Umbilical cord (tissue), 2 donors: ENCODE results near the gene KCNV2. TPM values are rescaled to one million over a fixed set of nuclear protein-coding genes. Genes with fewer than 3 reads are reported as not detected.

Source experiments
- DNase-seq: peaks from one replicate; pipeline ENCODE4 v3.0.0-alpha.2; 2015; ENCODE audit warnings: low spot score
- total RNA-seq: library from RNA; depleted of rRNA; stranded (reverse); fragments of >200 nt; gene quantifications from one replicate; pipeline ENCODE4 v1.2.3, GENCODE V29; 2014; ENCODE audit warnings: low replicate concordance; ENCODE audit not compliant: insufficient read depth

KCNV2 gene
- total RNA-seq, 1 donor from 2014 or later = 1.4 TPM

GRCh38 chr9:2758162-2758897 is 41.0 kb downstream of the KCNV2 start:
- DNase-seq = no peak

DNA sequence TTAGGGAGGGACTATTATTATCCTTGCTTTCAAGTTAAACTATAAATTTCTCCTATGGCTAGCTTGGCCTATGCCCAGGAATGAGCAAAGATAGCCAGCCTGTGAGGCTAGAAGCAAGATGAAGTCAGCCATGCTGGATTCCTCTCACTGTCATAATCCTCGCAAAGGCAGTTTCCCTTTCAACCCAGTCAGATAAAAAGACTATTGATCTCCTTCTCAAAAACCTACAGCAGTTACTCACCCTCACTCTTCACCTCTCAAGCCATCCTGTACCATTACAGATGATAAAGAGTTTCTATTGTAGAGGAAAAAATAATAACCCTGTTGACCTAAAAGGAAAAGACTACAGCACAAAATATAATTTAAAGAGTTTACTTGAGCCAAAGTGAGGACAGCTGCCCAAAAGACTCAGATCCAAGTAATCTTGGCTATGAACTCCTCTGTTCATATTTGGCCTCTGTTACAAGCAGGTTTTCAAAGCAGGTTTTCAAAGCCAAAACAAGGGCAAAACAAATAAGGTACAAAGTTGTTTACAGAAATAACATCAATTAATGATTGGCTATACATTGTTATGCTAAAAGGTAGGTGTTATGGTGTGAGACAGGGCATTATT is 41.7 kb downstream of the KCNV2 start:
- DNase-seq = no peak

DNA sequence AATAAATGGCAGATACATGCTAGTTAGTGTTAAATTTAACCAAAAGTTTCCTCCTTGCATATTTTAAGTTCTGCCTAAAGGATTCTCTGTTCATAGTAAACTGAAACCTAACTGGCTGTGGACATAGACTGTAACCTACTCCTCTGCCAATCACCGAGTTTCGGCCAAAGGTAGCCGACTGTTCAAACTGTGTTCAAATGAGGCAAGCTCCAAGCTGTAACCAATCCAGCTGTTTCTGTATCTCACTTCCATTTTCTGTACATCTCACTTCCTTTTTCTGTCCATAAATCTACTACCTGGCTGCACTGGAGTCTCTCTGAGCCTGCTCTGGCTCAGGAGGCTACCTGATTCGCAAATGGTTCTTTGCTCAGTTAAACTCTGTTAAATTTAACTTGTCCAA is 44.1 kb downstream of the KCNV2 start:
- no peak for DNase-seq

DNA sequence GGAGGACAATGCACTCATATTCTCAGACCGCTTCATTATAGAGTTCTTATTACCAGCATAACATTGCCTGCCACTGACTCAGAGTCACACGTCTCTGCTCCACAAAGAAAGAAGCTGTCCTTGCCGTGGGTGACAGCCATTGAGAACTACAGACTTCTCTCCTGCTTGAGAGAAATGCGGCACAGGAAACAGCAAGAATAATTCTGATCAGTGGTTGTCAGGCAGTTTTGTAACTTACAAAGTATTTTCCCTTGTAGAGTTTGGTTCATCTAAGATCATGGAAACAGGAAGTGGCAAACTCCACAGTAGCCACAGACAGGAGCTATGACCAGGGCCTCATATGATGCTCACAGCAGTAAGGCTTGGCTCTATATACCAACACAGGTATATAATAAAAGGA is 47.0 kb downstream of the KCNV2 start:
- DNase-seq = no peak

GRCh38 chr9:2765250-2765880 is 48.1 kb downstream of the KCNV2 start:
- DNase-seq = peak; percentile 35

DNA sequence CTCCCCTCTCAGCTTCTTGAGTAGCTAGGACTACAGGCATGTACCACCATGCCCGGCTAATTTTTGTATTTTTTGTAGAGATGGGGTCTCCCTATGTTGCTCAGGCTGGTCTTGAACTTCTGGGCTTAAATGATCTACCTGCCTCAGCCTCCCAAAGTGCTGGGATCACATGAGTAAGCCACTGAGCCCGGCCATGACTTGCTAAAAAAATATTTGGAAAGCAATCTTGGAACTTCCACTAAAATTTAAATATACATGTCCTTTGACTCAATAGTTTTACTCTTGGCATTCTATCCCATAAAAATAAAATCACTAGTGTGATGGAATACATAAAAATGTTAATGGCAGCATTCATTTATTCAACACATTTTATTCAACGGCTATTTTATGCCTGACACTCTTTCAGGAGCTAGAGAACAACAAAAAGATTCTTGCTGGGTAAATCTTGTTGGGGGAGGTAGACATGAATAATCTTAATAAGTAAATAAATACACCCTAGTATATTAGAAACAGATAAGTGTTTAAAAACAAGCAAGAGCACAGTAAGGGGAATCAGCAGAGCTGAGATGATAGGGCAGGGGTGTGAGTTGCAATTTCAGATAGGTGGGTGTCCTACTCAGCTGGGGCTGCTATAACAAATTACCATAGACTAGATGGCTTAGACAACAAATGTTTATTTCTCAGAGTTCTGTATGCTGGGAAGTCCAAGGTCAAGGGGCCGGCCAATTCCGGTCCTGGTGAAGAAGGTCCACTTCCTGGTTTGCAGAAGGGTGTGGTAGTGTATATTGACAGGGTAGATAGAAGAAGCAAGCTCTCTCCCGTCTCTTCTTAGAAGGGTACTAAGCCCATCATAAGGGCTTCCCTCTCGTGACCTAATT is 50.7 kb downstream of the KCNV2 start:
- DNase-seq = no peak

DNA sequence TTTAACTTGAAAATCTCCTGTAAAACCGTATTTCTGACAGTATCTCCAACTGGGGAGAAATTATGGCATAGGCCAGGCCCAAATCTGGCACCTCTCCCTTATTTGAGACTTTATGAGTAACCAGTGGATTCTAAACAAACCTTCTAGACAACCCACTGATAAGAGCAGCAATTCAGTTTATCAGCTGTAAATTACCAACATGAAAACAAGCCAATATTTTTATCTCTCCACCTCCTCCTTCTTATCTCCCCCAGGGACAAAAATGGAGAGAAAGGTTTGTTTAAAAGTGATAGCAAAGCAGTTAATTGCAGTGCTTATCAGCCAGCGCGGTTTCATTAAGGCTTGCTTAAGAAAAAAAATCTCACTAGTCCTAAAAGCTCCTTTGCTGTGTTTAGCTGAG is 53.8 kb downstream of the KCNV2 start:
- peak; percentile 91 for DNase-seq

DNA sequence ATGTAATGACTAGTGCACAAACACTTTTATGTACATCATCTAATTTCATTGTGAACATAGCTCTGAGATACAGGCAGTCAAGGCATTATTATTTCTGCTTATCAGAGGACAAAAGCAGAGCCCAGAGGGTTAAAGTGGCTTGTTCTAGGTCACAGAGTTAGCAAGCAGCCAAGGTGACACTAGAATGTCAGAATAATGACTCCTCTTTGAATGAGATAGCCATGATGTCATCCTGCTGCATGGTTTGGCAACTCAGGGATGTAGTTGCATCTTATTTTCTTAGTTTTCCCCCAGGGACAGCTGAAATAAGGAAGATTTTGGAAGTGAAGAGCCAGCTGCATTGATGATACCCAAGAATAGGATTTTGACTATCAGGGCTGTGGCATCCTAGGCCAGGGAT is 54.4 kb downstream of the KCNV2 start:
- DNase-seq = peak; percentile 31

DNA sequence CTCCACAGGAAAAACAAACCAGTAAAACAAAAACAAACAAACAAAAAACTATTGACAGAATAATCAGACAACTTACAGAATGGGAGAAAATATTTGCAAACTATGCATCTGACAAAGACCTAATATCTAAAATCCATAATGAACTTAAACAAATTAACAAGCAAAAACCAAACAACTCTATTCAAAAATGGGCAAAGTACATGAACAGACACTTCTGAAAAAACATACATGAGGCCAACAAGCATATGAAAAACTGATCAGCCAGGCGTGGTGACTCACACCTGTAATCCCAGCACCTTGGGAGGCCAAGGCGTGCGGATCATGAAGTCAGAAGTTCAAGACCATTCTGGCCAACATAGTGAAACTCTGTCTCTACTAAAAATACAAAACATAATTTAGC is 60.1 kb downstream of the KCNV2 start:
- DNase-seq = no peak

GRCh38 chr9:2778816-2779215 is 61.5 kb downstream of the KCNV2 start:
- DNase-seq = no peak

Other genes starting within 250 kb of the KCNV2 start
- gene VLDLR, start 95.7 kb upstream of the KCNV2 start, total RNA-seq = 23.6 TPM
- 34.4 TPM for gene PUM3, start 126.6 kb downstream of the KCNV2 start, total RNA-seq